Measurements from ENCODE around the gene GPATCH1.
A peak's percentile ranks its signal among the peaks of the same experiment; 100 is the strongest.
"Not testable (repeated sequence)": the region's sequence is repeated elsewhere in the genome, so short reads cannot be mapped to it uniquely, and the experiment has no call there.

The GPATCH1 gene

DNA sequence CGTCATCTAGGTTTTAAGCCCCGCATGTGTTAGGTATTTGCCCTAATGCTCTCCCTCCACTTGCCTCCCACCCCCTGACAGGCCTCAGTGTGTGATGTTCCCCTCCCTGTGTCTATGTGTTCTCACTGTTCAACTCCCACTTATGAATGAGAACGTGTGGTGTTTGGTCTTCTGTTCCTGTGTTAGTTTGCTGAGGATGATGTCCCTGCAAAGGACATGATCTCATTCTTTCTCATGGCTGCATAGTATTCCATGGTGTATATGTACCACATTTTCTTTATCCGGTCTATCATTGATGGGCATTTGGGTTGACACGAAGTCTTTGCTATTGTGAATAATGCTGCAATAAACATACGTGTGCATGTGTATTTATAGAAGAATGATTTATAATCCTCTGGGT is 73.3 kb downstream of the GPATCH1 start:
- not testable (repeated sequence) for DNase-seq

DNA sequence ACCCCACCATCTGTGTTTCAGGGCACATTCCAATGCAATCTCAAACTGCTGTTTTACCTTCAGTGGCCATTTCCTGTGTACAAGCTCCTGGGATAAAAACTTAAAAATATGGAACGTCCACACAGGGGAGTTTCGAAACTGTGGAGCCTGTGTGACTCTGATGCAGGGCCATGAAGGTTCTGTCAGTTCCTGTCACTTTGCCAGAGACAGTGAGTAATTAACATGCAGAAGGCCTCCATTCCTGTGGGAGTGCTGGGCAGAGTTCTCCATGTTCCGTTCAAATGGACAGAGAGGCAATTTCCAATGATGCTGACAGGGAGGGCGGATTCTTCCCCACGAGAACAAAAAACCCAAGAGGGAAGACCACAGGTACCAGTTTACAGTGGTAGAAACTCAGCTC is 75.4 kb downstream of the GPATCH1 start:
- no peak for DNase-seq

DNA sequence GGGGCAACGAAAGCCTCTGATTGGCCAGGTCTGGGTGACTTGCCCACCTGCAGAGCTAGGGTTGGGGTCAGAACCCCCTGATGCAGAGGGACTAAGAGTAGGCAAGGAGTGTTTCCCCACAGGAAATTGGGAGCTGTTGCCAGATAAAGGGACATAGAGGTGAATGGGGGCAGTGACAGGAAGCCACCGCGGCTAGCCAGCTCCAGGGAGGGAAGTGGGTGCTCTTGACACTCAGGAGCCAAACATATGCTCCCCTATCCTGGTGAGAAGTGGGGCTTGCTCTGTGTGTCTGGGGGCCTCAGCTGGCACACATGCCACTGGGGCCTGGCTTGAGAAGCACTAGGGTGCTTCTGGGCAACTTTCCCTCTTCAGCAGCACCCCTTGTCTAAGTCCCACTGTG is 76.9 kb downstream of the GPATCH1 start:
- DNase-seq = no peak

DNA sequence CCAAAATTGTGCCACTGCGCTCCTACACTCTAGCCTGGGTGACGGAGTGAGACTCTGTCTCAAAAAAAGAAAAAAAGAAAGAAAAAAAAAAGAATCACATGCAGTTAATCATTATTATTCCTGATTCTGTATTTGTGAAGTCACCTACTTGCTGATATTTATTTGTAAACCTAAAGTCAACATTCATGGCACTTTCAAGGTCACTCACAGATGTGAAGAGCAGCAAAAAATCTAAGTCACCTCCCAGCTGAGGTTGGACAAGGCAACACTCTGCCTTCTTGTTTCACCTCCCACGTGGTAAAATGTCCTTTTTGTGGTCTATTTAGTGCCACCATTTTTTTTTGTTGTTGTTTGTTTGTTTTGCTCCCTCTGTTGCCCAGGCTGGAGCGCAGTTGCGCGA is 77.4 kb downstream of the GPATCH1 start:
- no peak for DNase-seq

DNA sequence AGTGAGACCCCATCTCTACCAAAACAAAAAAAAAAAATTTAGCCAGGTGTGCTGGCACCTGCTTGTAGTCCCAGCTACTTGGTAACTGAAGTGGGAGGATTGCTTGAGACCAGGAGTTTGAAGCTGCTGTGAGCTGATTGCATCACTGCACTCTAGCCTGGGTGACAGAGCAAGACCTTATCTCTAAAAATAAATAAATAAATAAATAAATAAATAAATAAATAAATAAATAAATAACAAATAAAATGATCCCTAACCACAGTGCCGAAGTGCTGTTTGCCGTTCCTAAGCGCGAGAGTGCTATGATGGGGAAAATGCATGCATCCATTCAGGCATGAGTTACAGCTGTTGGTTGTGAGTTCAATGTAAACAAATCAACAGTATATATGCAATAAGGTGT is 78.2 kb downstream of the GPATCH1 start:
- no peak for DNase-seq

DNA sequence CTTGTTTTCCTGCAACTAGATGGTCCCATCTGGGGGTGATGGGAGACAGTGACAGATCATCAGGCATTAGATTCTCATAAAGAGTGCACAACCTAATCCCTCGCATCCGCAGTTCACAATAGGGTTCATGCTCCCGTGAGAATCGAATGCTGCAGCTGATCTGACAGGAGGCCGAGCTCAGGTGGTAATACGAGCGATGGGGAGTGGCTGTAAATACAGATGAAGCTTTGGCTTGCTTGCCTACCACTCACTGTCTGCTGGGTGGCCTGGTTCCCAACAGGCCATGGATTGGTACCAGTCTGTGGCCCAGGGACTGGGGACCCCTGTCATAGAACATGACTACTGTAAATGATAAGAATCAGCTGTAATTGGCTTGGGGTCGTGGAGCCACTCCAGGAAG is 78.9 kb downstream of the GPATCH1 start:
- no peak for DNase-seq

DNA sequence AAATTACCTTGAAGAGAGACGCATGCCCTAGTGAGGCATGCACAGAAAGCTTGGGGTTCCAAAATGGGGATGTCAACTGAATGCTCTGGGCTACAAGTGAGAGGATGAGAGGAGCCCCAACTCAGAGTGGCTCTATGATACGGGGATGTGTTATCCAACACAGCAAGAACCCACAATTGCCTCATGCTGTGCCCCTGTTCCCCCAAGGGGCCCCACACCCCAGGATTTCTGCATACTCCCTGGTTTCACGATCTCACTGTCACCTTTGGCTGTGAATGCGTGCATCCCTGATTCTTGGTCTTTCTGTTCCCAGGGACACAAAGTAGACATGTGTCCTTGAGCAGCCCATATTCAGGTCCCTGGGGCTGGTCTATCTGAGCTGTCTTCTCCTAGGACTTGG is 80.2 kb downstream of the GPATCH1 start:
- no peak for DNase-seq

DNA sequence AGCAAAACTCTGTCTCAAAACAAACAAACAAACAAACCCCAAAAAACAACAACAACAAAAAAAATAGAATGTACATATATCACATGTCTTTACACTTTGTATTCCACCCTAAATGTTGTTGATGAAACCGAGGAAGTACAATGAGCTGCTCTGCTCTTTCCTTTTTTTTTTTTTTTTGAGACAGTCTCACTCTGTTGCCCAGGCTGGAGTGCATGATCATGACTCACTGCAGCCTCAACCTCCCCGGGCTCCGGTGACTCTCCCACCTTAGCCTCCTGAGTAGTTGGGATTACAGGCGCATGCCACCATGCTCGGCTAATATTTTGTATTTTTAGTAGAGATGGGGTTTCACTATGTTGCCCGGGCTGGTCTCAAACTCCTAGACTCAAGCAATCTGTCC is 82.5 kb downstream of the GPATCH1 start:
- no peak for DNase-seq

DNA sequence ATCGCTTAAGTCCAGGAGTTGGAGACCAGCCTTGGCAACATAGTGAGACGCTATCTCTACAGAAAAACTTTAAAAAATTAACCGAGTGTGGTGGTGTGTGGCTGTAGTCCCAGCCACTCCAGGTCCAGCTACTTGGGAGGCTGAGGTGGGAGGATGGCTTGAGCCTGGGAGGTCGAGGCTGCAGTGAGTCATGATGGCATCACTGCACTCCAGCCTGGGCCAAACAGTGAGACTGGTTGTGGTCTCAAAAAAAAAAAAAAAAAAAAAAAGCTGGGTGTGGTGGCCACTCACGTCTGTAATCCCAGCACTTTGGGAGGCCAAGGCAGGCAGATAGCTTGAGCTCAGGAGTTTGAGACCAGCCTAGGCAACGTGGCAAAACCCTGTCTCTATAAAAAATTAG is 85.1 kb downstream of the GPATCH1 start:
- DNase-seq = not testable (repeated sequence)

DNA sequence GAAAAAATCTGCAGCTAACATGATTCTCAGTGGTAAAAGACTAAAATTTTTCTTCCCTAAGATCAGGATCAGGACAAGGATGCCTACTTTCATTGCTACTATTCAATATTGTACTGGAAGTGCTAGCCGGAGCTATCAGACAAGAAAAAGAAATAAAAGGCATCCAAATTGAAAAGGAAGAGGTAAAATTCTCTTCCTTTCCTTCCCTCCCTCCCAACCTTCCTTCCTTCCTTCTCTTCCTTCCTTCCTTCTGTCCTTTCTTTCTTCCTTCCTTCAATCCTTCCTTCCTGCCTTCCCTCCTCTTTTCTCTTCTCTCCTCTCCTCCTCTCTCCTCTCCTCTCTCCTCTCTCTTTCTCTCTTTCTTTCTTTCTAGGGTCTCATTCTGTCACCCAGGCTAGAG is 86.5 kb downstream of the GPATCH1 start:
- no peak for DNase-seq

DNA sequence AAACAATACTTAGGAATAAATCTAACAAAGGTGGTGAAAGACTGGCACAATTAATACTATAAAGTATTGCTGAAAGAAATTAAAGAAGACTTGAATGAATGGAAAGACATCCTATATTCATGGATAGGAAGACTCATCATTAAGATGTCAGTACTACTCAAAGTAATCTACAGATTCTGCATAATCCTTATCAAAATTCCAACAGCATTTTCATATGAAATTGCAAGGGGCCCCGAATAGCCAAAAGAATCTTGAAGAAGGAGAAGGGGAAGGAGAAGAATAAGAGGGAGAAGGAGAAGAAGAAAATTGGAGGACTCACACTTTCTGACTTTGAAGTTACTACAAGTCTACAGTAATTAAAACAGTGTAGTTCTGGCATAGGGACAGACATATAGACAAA is 87.5 kb downstream of the GPATCH1 start:
- no peak for DNase-seq

DNA sequence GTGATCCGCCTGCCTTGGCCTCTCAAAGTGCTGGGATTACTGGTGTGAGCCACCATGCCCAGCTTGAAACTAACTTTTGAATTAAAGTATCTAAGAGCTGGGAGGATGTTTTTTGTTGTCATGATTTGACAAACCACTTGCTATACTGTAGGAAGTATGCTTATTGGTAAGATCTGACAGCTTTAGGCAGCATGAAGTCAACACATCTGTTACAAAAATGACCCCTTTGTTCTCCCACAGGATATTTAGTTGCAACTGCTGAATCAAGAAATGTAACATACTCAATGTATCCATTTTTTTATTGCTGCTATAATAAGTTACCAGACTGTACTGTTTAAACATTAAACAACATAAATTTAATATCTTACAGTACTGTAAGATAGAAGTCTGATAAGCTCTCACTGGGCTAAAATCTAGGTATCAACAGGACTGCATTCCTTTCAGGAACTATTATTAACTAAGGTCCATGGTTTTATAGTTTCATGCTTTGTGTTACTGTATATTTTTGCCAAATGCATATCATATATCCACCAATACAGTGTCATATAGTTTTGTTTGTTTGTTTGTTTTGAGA is 90.3 kb downstream of the GPATCH1 start:
- DNase-seq = no peak

DNA sequence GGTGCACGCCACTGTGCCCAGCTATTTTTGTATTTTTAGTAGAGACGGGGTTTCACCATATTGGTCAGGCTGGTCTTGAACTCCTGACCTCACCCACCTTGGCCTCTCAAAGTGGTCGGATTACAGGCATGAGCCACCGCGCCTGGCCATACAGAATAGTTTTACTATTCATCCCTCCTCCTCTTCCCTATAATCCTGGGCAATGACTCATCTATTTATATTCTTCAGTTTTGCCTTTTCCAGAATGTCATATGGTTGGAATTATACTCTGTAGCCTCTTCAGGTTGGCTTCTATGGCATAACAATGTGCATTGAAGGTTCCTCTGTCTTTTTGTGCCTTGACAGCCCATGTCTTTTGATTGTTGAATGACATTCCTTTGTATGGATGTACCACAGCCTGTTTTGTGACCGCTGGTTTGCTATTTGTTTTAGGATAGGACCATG is 91.0 kb downstream of the GPATCH1 start:
- no peak for DNase-seq

DNA sequence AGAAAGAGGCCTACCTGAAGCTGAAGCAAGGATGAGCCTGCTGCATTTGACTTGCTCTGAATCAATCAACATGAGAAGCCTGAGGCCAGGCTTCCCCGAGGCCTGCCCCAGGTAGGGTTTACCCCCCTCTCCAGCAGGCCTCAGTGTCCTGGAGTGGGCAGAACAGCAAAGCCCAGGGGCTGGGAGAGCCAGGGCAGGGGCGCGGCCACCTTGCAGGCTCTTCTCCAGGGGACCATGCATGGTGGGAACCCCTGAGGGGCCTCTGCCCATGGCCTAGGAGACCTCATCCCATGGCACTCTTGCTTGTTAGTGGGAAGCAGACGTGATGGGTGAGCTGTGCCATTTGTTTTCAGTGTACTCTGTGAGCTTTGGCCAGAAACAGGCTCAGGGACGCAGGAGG is 93.2 kb downstream of the GPATCH1 start:
- DNase-seq = no peak

DNA sequence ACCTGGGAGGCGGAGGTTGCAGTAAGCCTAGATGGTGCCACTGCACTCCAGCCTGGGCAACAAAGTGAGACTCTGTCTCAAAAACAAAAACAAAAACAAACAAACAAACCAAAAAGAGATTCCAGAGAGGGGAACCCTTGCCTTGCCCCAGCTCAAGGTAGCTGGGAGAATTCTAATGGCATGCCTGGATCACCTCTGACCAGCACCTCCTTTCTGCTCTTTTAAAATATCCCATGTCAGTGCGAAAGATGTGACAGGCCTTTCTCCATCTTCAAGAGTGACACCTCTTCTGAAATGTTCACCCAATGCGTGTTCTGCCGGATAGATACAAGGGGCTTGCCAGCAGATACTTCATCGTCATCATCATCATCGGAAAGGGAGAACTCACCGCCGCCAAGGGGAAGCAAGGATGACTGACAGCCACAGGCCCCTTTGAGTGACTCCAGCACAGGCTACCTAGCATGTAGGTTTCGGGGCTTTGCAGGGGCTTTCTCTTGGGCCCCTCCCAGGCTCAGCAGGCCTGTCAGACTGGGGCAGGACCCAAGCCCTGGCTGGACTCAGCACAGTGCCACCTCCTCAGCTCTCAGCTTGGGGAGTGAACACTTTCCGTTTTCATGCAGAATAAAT is 94.3 kb downstream of the GPATCH1 start:
- no peak for DNase-seq

DNA sequence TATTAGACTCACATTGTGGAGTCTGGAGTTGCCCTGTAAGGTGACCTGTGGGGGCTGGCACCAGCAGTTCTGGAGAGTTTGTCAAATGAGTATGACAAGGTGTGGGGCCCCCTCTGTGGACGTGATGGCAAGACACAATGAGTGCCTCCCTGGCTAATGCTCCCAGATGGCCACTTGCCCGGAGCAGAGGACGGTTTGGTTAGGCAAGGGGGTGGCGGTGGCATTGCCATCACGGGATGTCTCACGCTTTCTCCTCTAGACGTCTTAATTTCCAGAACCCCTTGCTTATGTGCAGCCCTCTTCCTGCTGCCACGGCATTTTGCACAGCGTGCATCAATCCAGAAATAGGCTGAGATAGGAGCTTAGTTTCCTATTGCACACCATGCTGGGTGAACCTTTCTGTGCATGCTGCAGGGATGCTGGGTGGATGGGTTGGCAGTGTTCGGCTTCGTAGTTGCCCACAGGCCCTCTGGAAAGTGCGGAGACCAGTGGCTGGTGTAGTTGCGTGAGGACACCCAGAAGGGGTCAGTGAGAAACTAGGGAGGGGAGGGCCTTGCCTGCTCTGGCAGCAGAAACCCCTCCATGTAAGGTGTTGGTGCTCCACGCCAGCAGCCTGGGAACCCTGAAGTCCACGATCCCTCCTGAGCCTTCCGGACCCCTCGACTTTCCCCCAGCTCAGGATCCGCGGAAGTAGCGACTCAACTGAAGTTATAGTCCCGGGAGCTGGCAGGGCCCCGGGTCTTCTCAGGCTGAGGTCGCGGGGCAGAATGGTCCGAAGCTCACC is 95.1 kb downstream of the GPATCH1 start:
- peak in 11 of 56 donors; percentile 39 to 69 (median 51) for DNase-seq

DNA sequence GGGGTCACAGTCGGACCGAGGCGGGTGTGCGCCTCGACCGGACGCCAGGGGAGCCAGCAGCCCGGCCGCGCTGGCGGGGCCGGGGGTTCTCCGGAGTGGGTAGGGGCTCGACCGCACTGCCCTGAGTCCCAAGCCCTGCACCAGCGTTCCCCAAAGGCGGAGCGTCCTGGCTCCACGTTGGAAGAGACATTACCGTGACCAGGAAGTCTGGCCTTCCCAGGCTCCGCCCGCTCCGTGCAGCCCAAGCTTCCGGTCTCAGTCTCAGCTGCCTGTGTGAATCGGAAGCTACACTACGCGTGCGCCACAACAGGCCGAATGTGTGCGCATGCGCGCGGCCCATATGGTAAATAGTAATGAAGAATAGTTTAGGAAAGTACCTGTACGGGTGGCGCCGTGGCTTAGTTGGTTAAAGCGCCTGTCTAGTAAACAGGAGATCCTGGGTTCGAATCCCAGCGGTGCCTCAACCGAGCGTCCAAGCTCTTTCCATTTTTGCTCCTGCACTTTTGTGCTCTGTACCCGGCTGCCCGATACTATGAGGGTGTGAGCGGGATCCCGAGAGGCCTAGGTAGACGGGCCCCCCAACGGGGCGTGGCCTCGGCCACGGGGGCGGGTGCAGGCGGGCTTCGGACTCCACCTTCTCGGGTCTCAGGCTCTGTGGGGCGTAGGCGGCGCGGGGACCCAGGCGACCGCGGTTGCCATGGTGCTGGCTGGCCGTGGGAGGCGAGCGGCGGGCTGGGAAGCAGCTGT is 95.9 kb downstream of the GPATCH1 start:
- DNase-seq = peak; percentile 80 to 100 (median 94)

DNA sequence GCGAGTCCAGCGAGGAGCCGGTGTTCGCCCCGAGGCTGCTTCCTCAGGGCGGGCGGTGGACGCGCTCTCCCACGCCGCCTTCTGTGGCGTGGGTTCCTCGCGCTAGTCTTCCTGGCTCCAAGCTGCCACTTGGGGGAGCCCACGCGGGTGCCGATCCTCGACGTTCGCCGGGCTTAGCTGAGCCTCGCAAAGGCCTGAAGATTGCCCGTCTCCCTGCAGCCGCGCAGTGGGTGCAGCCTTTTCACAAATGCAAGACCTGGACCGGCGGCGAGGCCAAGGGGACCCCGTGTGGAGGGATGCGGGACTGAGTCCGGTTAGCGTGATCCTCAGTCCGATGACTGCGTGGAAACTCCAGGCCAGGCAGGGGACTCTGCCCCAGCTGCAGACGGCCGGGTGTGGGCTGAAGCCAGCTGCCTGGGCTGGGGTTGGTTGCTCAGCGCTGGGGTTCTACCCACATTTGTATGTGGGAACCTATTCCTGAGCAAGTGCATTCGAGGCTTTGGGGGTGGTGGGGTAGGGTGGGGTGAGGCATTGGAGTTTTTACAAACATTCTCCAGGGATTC is 96.5 kb downstream of the GPATCH1 start:
- DNase-seq = peak in 16 of 56 donors; percentile 65 to 89 (median 78)

All from amygdala (tissue), 56 donors.